LNCAP (cell line): ENCODE measurements around the gene SWAP70.

ENCODE experiments used
- CTCF ChIP-seq: fragments of 450-650 bp; IDR thresholded peaks from 2 replicates; pipeline ENCODE4 v1.5.1; 2017; ENCODE audit warnings: mild to moderate bottlenecking

Gene SWAP70

GRCh38 chr11:9651899-9652748 lies 11.8 kb upstream of the SWAP70 start:
- no peak for TF ChIP-seq CTCF

GRCh38 chr11:9653871-9654270 lies 10.0 kb upstream of the SWAP70 start:
- TF ChIP-seq CTCF = no peak

GRCh38 chr11:9656864-9657263 lies 7.0 kb upstream of the SWAP70 start:
- TF ChIP-seq CTCF = no peak

GRCh38 chr11:9657531-9657930 lies 6.3 kb upstream of the SWAP70 start:
- no peak for TF ChIP-seq CTCF

GRCh38 chr11:9660886-9661285 lies 3.0 kb upstream of the SWAP70 start:
- no peak for TF ChIP-seq CTCF

GRCh38 chr11:9662273-9662672 lies 1.6 kb upstream of the SWAP70 start:
- TF ChIP-seq CTCF = no peak

- no peak for TF ChIP-seq CTCF
These were observed 647 bp downstream of the SWAP70 start for GRCh38 chr11:9664276-9665171.
